Activated CD4-positive, alpha-beta T cell treated with anti-CD3 and anti-CD28 coated beads, Interleukin-2, Interleukin-4, amounts not matched to agents 100 ng/mL and 50 ng/mL, durations not matched to agents 16 hours and 8 hours (primary cell): ENCODE data around the gene CATSPERB.
A peak's percentile ranks its signal among the peaks of the same experiment; 100 is the strongest.
"Not testable (repeated sequence)": the region's sequence is repeated elsewhere in the genome, so short reads cannot be mapped to it uniquely, and the experiment has no call there.

ENCODE experiments used
- DNase-seq: peaks from one replicate; pipeline ENCODE4 v3.0.0-alpha.2; 2020; ENCODE audit warnings: low spot score

Gene CATSPERB

GRCh38 chr14:91669867-91670266 lies 62.0 kb downstream of the CATSPERB start:
- peak; percentile 13 for DNase-seq

GRCh38 chr14:91667101-91667500 lies 64.8 kb downstream of the CATSPERB start:
- DNase-seq = not testable (repeated sequence)

GRCh38 chr14:91660790-91661189 lies 71.1 kb downstream of the CATSPERB start:
- DNase-seq = no peak

- DNase-seq = no peak
Observed at GRCh38 chr14:91654836-91655235, 77.0 kb downstream of the CATSPERB start.

GRCh38 chr14:91653451-91653850 lies 78.4 kb downstream of the CATSPERB start:
- DNase-seq = no peak

GRCh38 chr14:91649930-91650329 lies 82.0 kb downstream of the CATSPERB start:
- peak; percentile 28 for DNase-seq

- no peak for DNase-seq
Observed at GRCh38 chr14:91647856-91648255, 84.0 kb downstream of the CATSPERB start.

- DNase-seq = no peak
Observed at GRCh38 chr14:91636604-91637003, 95.3 kb downstream of the CATSPERB start.

GRCh38 chr14:91624757-91625156 lies 107.1 kb downstream of the CATSPERB start:
- no peak for DNase-seq

GRCh38 chr14:91614187-91614586 lies 117.7 kb downstream of the CATSPERB start:
- no peak for DNase-seq

GRCh38 chr14:91613459-91614112 lies 118.3 kb downstream of the CATSPERB start:
- DNase-seq = no peak

- no peak for DNase-seq
Observed at GRCh38 chr14:91611528-91611927, 120.4 kb downstream of the CATSPERB start.

GRCh38 chr14:91609161-91609560 lies 122.7 kb downstream of the CATSPERB start:
- no peak for DNase-seq

- no peak for DNase-seq
Observed at GRCh38 chr14:91607322-91608047, 124.4 kb downstream of the CATSPERB start.

GRCh38 chr14:91606851-91607250 lies 125.0 kb downstream of the CATSPERB start:
- no peak for DNase-seq

- not testable (repeated sequence) for DNase-seq
Observed at GRCh38 chr14:91604611-91605010, 127.3 kb downstream of the CATSPERB start.

GRCh38 chr14:91599994-91600393 lies 131.9 kb downstream of the CATSPERB start:
- no peak for DNase-seq

GRCh38 chr14:91595736-91596135 lies 136.2 kb downstream of the CATSPERB start:
- no peak for DNase-seq

- not testable (repeated sequence) for DNase-seq
Observed at GRCh38 chr14:91593957-91594356, 137.9 kb downstream of the CATSPERB start.

GRCh38 chr14:91586410-91586809 lies 145.5 kb downstream of the CATSPERB start:
- no peak for DNase-seq

- no peak for DNase-seq
Observed at GRCh38 chr14:91585856-91586255, 146.0 kb downstream of the CATSPERB start.

GRCh38 chr14:91582761-91583160 lies 149.1 kb downstream of the CATSPERB start:
- DNase-seq = no peak

- DNase-seq = no peak
Observed at GRCh38 chr14:91580876-91581577, 150.9 kb downstream of the CATSPERB start.
